Adrenal gland (tissue), 5 donors: Measurements from ENCODE around the gene ZSWIM5.

Experiments
- CTCF ChIP-seq, 6 experiments: fragments of 450-650 bp in 4 of 6; fragments of 200-600 bp in 2 of 6; sonication (generic) in 1 of 6; IDR thresholded peaks; 1 replicate in 5 of 6; 2 replicates in 1 of 6; pipeline versions ENCODE4 v1.5.1 to v1.8.0; 2016 to 2021; ENCODE audit warnings: antibody characterized with exemption in 6 of 6, mild to moderate bottlenecking in 2 of 6, moderate library complexity in 1 of 6
- POLR2A ChIP-seq, 2 donors: fragments of 450-650 bp; IDR thresholded peaks; one replicate each; pipeline ENCODE4 v1.6.1; 2017; ENCODE audit warnings: antibody characterized with exemption in 2 of 2, mild to moderate bottlenecking in 2 of 2, moderate library complexity in 1 of 2
- donor health status: DM: no; HTN: no; CAD: no.

GRCh38 chr1:45037456-45037855, 168.9 kb downstream of the ZSWIM5 start:
- no peak for TF ChIP-seq CTCF (IDR thresholded peaks at IDR 0.05)
- no peak for TF ChIP-seq POLR2A (IDR thresholded peaks at IDR 0.05)
